Midbrain (tissue), 1 donor: ENCODE results near the gene PTER.

Source experiments
- DNase-seq: peaks from one replicate; lab custom pipeline; 2025; lab: John Stamatoyannopoulos, UW

The PTER gene

GRCh38 chr10:16436758-16437539, at the start of gene PTER:
TSS of gene PTER (plus strand) at chr10:16437010. CDS start at chr10:16484385, 47,375 bp downstream.
- peak; percentile 42 for DNase-seq

GRCh38 chr10:16392531-16393069, 44.2 kb upstream of the PTER start:
- DNase-seq: no peak

- DNase-seq: no peak
Measured at GRCh38 chr10:16393271-16393858, 43.4 kb upstream of the PTER start.

GRCh38 chr10:16401416-16401815, 35.4 kb upstream of the PTER start:
- no peak for DNase-seq

- DNase-seq: no peak
Measured at GRCh38 chr10:16408379-16408778, 28.4 kb upstream of the PTER start.

- no peak for DNase-seq
Measured at GRCh38 chr10:16417341-16417740, 19.5 kb upstream of the PTER start.

GRCh38 chr10:16423599-16423998, 13.2 kb upstream of the PTER start:
- DNase-seq: no peak

- DNase-seq: no peak
Measured at GRCh38 chr10:16425449-16425848, 11.4 kb upstream of the PTER start.

- DNase-seq: no peak
Measured at GRCh38 chr10:16429539-16429938, 7.3 kb upstream of the PTER start.

GRCh38 chr10:16436367-16436757, 448 bp upstream of the PTER start:
- no peak for DNase-seq

- no peak for DNase-seq
Measured at GRCh38 chr10:16437540-16437894, 707 bp downstream of the PTER start.

- no peak for DNase-seq
Measured at GRCh38 chr10:16439295-16439694, 2.5 kb downstream of the PTER start.

- DNase-seq: no peak
Measured at GRCh38 chr10:16440396-16441133, 3.8 kb downstream of the PTER start.

- no peak for DNase-seq
Measured at GRCh38 chr10:16441173-16441840, 4.5 kb downstream of the PTER start.

GRCh38 chr10:16442914-16443313, 6.1 kb downstream of the PTER start:
- no peak for DNase-seq

GRCh38 chr10:16445770-16446469, 9.1 kb downstream of the PTER start:
- DNase-seq: no peak

- no peak for DNase-seq
Measured at GRCh38 chr10:16449454-16449853, 12.6 kb downstream of the PTER start.

- DNase-seq: no peak
Measured at GRCh38 chr10:16458166-16458955, 21.6 kb downstream of the PTER start.

GRCh38 chr10:16459423-16459939, 22.7 kb downstream of the PTER start:
- DNase-seq: no peak

- DNase-seq: no peak
Measured at GRCh38 chr10:16466001-16466400, 29.2 kb downstream of the PTER start.

GRCh38 chr10:16470747-16471146, 33.9 kb downstream of the PTER start:
- DNase-seq: no peak
